Measurements from ENCODE around the gene SPNS2. TPM values are rescaled to one million over a fixed set of nuclear protein-coding genes. Genes with fewer than 3 reads are reported as not detected.

The SPNS2 gene
- total and polyA plus RNA-seq, 3 donors from 2014 or later, result 6.7 to 11.5 (median 8.0) TPM

GRCh38 chr17:4485676-4486646 lies 12.7 kb upstream of the SPNS2 start:
- no peaks in the 10 kb centered on the region for H3K27me3 ChIP-seq
- no peak overlapping the region for H3K27ac ChIP-seq
- intact Hi-C loops (cut with DNase I; ENCODE audit: low total_unique reads), result no loop called here
- H3K4me3 ChIP-seq, result no peak overlapping the region
- H3K36me3 ChIP-seq (ENCODE audit: low read depth, missing control alignments), result no peaks in the 10 kb centered on the region
- no peaks in the 10 kb centered on the region for H3K4me1 ChIP-seq
- TF ChIP-seq, protein P1, sequence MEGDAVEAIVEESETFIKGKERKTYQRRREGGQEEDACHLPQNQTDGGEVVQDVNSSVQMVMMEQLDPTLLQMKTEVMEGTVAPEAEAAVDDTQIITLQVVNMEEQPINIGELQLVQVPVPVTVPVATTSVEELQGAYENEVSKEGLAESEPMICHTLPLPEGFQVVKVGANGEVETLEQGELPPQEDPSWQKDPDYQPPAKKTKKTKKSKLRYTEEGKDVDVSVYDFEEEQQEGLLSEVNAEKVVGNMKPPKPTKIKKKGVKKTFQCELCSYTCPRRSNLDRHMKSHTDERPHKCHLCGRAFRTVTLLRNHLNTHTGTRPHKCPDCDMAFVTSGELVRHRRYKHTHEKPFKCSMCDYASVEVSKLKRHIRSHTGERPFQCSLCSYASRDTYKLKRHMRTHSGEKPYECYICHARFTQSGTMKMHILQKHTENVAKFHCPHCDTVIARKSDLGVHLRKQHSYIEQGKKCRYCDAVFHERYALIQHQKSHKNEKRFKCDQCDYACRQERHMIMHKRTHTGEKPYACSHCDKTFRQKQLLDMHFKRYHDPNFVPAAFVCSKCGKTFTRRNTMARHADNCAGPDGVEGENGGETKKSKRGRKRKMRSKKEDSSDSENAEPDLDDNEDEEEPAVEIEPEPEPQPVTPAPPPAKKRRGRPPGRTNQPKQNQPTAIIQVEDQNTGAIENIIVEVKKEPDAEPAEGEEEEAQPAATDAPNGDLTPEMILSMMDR (IDR thresholded peaks at IDR 0.05), result no peak
- TF ChIP-seq POLR2A (IDR thresholded peaks at IDR 0.05), result no peak
- WGBS, 2 donors, result 89 to 98% methylated on average over 19 to 31 of the region's 31 CpGs
- no peaks in the 10 kb centered on the region for H3K9me3 ChIP-seq
- DNase-seq, result no peak

- Histone ChIP-seq H3K27ac (no peak overlapping the region), H3K4me3 (no peak overlapping the region), H3K27me3 (no peaks in the 10 kb centered on the region), H3K36me3 (ENCODE audit: low read depth, missing control alignments) (no peaks in the 10 kb centered on the region), H3K9me3 (no peaks in the 10 kb centered on the region), H3K4me1 (no peaks in the 10 kb centered on the region)
- TF ChIP-seq, protein P1 (IDR thresholded peaks at IDR 0.05), result no peak
- no peak for TF ChIP-seq POLR2A (IDR thresholded peaks at IDR 0.05)
- DNase-seq, result no peak
- 86 to 89% methylated on average over 8 of the region's 8 CpGs for WGBS, 2 donors
- intact Hi-C loops (cut with DNase I; ENCODE audit: low total_unique reads), result no loop called here
Observed at GRCh38 chr17:4487296-4487695, 11.4 kb upstream of the SPNS2 start.

- no peak for TF ChIP-seq POLR2A (IDR thresholded peaks at IDR 0.05)
- TF ChIP-seq, protein P1 (IDR thresholded peaks at IDR 0.05), result no peak
- WGBS, 2 donors, result 78 to 85% methylated on average over 12 to 24 of the region's 24 CpGs
- H3K27ac ChIP-seq, result no peak overlapping the region
- no peaks in the 10 kb centered on the region for H3K9me3 ChIP-seq
- H3K36me3 ChIP-seq (ENCODE audit: low read depth, missing control alignments), result no peaks in the 10 kb centered on the region
- intact Hi-C loops (cut with DNase I; ENCODE audit: low total_unique reads), result no loop called here
- H3K4me3 ChIP-seq, result no peak overlapping the region
- no peak for DNase-seq
- H3K4me1 ChIP-seq, result no peaks in the 10 kb centered on the region
- no peaks in the 10 kb centered on the region for H3K27me3 ChIP-seq
Observed at GRCh38 chr17:4487820-4488716, 10.6 kb upstream of the SPNS2 start.

- Histone ChIP-seq H3K27me3 (no peaks in the 10 kb centered on the region), H3K9me3 (no peaks in the 10 kb centered on the region), H3K4me3 (no peak overlapping the region), H3K4me1 (no peaks in the 10 kb centered on the region), H3K36me3 (ENCODE audit: low read depth, missing control alignments) (no peaks in the 10 kb centered on the region), H3K27ac (no peak overlapping the region)
- TF ChIP-seq, protein P1 (IDR thresholded peaks at IDR 0.05), result no peak
- TF ChIP-seq POLR2A (IDR thresholded peaks at IDR 0.05), result no peak
- intact Hi-C loops (cut with DNase I; ENCODE audit: low total_unique reads), result no loop called here
- 86 to 98% methylated on average over 6 to 15 of the region's 15 CpGs for WGBS, 2 donors
- no peak for DNase-seq
Observed at GRCh38 chr17:4488989-4489595, 9.6 kb upstream of the SPNS2 start.
